HCT116 (cell line): ENCODE data around the gene CDH22. TPM values are rescaled to one million over a fixed set of nuclear protein-coding genes. Genes with fewer than 3 reads are reported as not detected.

Experiments
- ATAC-seq: fragments of 200-7000 bp; cut with Tn5 transposase; 2 replicates; pipeline ENCODE4 v1.9.1; 2020; ENCODE audit warnings: mild to moderate bottlenecking, moderate library complexity
- BruUV-seq: library from RNA; stranded (reverse); fragments of 400-500 nt; replicated peaks from 2 replicates; lab custom pipeline; 2021; lab: Mats Ljungman, UMichigan
- CTCF ChIA-PET: fragments of 300-600 bp; sonication (Branson Sonifier 250); formaldehyde crosslinking; loops from one replicate; lab custom pipeline; 2021; ENCODE audit warnings: antibody characterized with exemption; lab: Charles Lee
- POLR2A ChIA-PET: fragments of 300-600, 350-600 bp; sonication (Branson Sonifier 250); formaldehyde crosslinking; loops from one replicate; lab custom pipeline; 2021; ENCODE audit warnings: antibody characterized with exemption; lab: Charles Lee
- RAD21 ChIA-PET, 2 experiments: fragments of 300-600 bp; sonication (Branson Sonifier 250); formaldehyde crosslinking; loops; one replicate each; lab custom pipeline; 2023; ENCODE audit warnings: low total read pairs in 2 of 2; ENCODE audit not compliant: uncharacterized antibody in 2 of 2, unreplicated experiment in 2 of 2, low non-redundant PET in 1 of 2; lab: Charles Lee
- DNase-seq: peaks from one replicate; pipeline ENCODE4 v3.0.0-alpha.2; 2010; ENCODE audit warnings: low read depth, low spot score
- H2AFZ ChIP-seq: fragments of 200-600 bp; shearing (Covaris generic), sonication (generic); 2 replicates; pipeline ENCODE4 v1.6.1; 2017; ENCODE audit warnings: low read depth, mixed run types, mixed read lengths, antibody characterized with exemption, low read length; ENCODE audit not compliant: poor library complexity, severe bottlenecking
- H3K27ac ChIP-seq: 2 replicates; pipeline ENCODE4 v1.5.1; 2012; ENCODE audit warnings: low read depth, low read length
- H3K27me3 ChIP-seq: fragments of 200-600 bp; sonication (generic); 2 replicates; pipeline ENCODE4 v1.6.1; 2016; ENCODE audit warnings: mixed run types, low read length, mixed read lengths; ENCODE audit not compliant: insufficient read depth
- H3K36me3 ChIP-seq, 2 experiments: fragments of 200-500 bp in 1 of 2; fragments of 200-600 bp in 1 of 2; sonication (Bioruptor generic) in 1 of 2; sonication (generic) in 1 of 2; 2 replicates each; pipeline versions ENCODE4 v1.5.1 to v1.6.1; 2014 to 2016; ENCODE audit warnings: low read length in 2 of 2, inconsistent platforms in 1 of 2, mixed read lengths in 1 of 2, mixed run types in 1 of 2; ENCODE audit not compliant: insufficient read depth in 2 of 2, control insufficient read depth in 1 of 2
- H3K4me1 ChIP-seq, 2 experiments: fragments of 200-600 bp in 1 of 2; sonication (generic) in 1 of 2; 2 replicates each; pipeline versions ENCODE4 v1.5.1 to v1.6.1; 2012 to 2017; ENCODE audit warnings: low read length in 2 of 2, inconsistent platforms in 1 of 2, mild to moderate bottlenecking in 1 of 2, mixed read lengths in 1 of 2, mixed run types in 1 of 2, moderate library complexity in 1 of 2; ENCODE audit not compliant: insufficient read depth in 2 of 2, control insufficient read depth in 1 of 2
- H3K4me2 ChIP-seq: fragments of 200-600 bp; sonication (generic); 2 replicates; pipeline ENCODE4 v1.6.1; 2017; ENCODE audit warnings: mixed run types, low read length, mixed read lengths
- H3K4me3 ChIP-seq, 2 experiments: fragments of 200-600 bp in 1 of 2; sonication (generic) in 1 of 2; replicated peaks in 1 of 2; 2 replicates each; pipeline ENCODE4 v1.5.1; 2011 to 2016; ENCODE audit warnings: low read length in 2 of 2, control low read depth in 1 of 2, low read depth in 1 of 2, mild to moderate bottlenecking in 1 of 2, mixed read lengths in 1 of 2, mixed run types in 1 of 2
- H3K79me2 ChIP-seq: fragments of 200-600 bp; sonication (generic); 2 replicates; pipeline ENCODE4 v1.6.1; 2017; ENCODE audit warnings: mild to moderate bottlenecking, mixed run types, low read length, moderate library complexity, mixed read lengths; ENCODE audit not compliant: insufficient read depth
- H3K9ac ChIP-seq: fragments of 200-600 bp; sonication (generic); 2 replicates; pipeline ENCODE4 v1.6.1; 2016; ENCODE audit warnings: low read length, mixed read lengths
- H3K9me2 ChIP-seq: fragments of 200-600 bp; sonication (generic), shearing (Covaris generic); 2 replicates; pipeline ENCODE4 v1.6.1; 2017; ENCODE audit warnings: mixed run types, mild to moderate bottlenecking, moderate library complexity; ENCODE audit not compliant: insufficient read depth
- H3K9me3 ChIP-seq, 2 experiments: fragments of 200-500 bp in 1 of 2; fragments of 200-600 bp in 1 of 2; sonication (Bioruptor generic) in 1 of 2; sonication (generic) in 1 of 2; 2 replicates each; pipeline ENCODE4 v1.6.1; 2014 to 2017; ENCODE audit warnings: low read length in 2 of 2, mixed read lengths in 2 of 2, inconsistent platforms in 1 of 2, low read depth in 1 of 2, mild to moderate bottlenecking in 1 of 2, mixed run types in 1 of 2, moderate library complexity in 1 of 2; ENCODE audit not compliant: control insufficient read depth in 1 of 2, insufficient read depth in 1 of 2
- H4K20me1 ChIP-seq: fragments of 200-600 bp; sonication (generic), shearing (Covaris generic); 2 replicates; pipeline ENCODE4 v1.6.1; 2017; ENCODE audit warnings: mixed run types, mild to moderate bottlenecking, moderate library complexity; ENCODE audit not compliant: insufficient read depth
- CBX3 ChIP-seq: IDR thresholded peaks from 2 replicates; pipeline ENCODE4 v1.6.1; 2012; ENCODE audit warnings: low read depth
- CEBPB ChIP-seq: IDR thresholded peaks from 2 replicates; pipeline ENCODE4 v1.6.1; 2012; ENCODE audit warnings: low read depth
- EGR1 ChIP-seq: IDR thresholded peaks from 2 replicates; pipeline ENCODE4 v1.6.1; 2012; ENCODE audit warnings: low read depth
- ELF1 ChIP-seq: IDR thresholded peaks from 2 replicates; pipeline ENCODE4 v1.6.1; 2012; ENCODE audit warnings: low read depth, borderline replicate concordance
- EZH2 ChIP-seq: fragments of 200-600 bp; sonication (generic); IDR thresholded peaks from 2 replicates; pipeline ENCODE4 v1.6.1; 2017; ENCODE audit warnings: antibody characterized with exemption, mixed run types
- EZH2phosphoT487 ChIP-seq: fragments of 200-600 bp; IDR thresholded peaks from 2 replicates; pipeline ENCODE4 v1.6.1; 2018; ENCODE audit warnings: antibody characterized with exemption, borderline replicate concordance
- FOSL1 ChIP-seq: IDR thresholded peaks from 2 replicates; pipeline ENCODE4 v1.6.1; 2012; ENCODE audit warnings: low read depth
- JUND ChIP-seq: IDR thresholded peaks from 2 replicates; pipeline ENCODE4 v1.6.1; 2012
- MAX ChIP-seq: IDR thresholded peaks from 2 replicates; pipeline ENCODE4 v1.6.1; 2012
- POLR2AphosphoS5 ChIP-seq: IDR thresholded peaks from 2 replicates; pipeline ENCODE4 v1.6.1; 2011; ENCODE audit warnings: mild to moderate bottlenecking, low read depth, low read length, moderate library complexity
- RAD21 ChIP-seq: IDR thresholded peaks from 2 replicates; pipeline ENCODE4 v1.6.1; 2012; ENCODE audit warnings: low read depth, mild to moderate bottlenecking
- SIN3A ChIP-seq: IDR thresholded peaks from 2 replicates; pipeline ENCODE4 v1.6.1; 2012; ENCODE audit warnings: low read depth
- YY1 ChIP-seq: IDR thresholded peaks from 2 replicates; pipeline ENCODE4 v1.6.1; 2011; ENCODE audit warnings: low read length, low read depth, moderate library complexity, mild to moderate bottlenecking; ENCODE audit not compliant: insufficient replicate concordance; ENCODE audit errors: extremely low read depth
- ZFX ChIP-seq: fragments of 450-650 bp; IDR thresholded peaks from 2 replicates; pipeline ENCODE4 v1.6.1; 2017
- ZNF274 ChIP-seq: fragments of 200-500 bp; sonication (Bioruptor generic); IDR thresholded peaks from 2 replicates; pipeline ENCODE4 v1.6.1; 2014; ENCODE audit warnings: mild to moderate bottlenecking, low read depth, low read length, inconsistent platforms
- intact Hi-C: fragments of 100-400 bp; cut with micrococcal nuclease; formaldehyde crosslinking; loops from 2 replicates; pipeline ENCODE4 v1.10.0; 2022
- total RNA-seq: library from RNA; stranded (reverse); gene quantifications from one replicate; pipeline ENCODE4 v1.2.1, GENCODE V29; 2021; ENCODE audit not compliant: unreplicated experiment
- TF ChIP-seq, protein P1 (sequence below), 3 experiments: fragments of 200-600 bp in 1 of 3; sonication (generic) in 1 of 3; IDR thresholded peaks in 2 of 3; conservative IDR thresholded peaks in 1 of 3; 2 replicates each; pipeline ENCODE4 v1.5.1; 2012 to 2017; ENCODE audit warnings: low read depth in 2 of 3, low read length in 2 of 3, antibody characterized with exemption in 1 of 3, borderline replicate concordance in 1 of 3, control low read depth in 1 of 3, mild to moderate bottlenecking in 1 of 3, mixed read lengths in 1 of 3, mixed run types in 1 of 3, moderate library complexity in 1 of 3; ENCODE audit not compliant: insufficient read depth in 1 of 3
- TF ChIP-seq, protein P2 (sequence below): IDR thresholded peaks from 2 replicates; pipeline ENCODE4 v1.6.1; 2012
- TF ChIP-seq, protein P3 (sequence below): IDR thresholded peaks from 2 replicates; pipeline ENCODE4 v1.6.1; 2011; ENCODE audit warnings: mild to moderate bottlenecking, low read length, moderate library complexity; ENCODE audit not compliant: insufficient replicate concordance; ENCODE audit errors: extremely low read depth

Gene CDH22
- total RNA-seq, 1 experiment from 2014 or later = 1.8 TPM

GRCh38 chr20:46256293-46256692, 52.0 kb downstream of the CDH22 start:
- TF ChIP-seq, protein P1, sequence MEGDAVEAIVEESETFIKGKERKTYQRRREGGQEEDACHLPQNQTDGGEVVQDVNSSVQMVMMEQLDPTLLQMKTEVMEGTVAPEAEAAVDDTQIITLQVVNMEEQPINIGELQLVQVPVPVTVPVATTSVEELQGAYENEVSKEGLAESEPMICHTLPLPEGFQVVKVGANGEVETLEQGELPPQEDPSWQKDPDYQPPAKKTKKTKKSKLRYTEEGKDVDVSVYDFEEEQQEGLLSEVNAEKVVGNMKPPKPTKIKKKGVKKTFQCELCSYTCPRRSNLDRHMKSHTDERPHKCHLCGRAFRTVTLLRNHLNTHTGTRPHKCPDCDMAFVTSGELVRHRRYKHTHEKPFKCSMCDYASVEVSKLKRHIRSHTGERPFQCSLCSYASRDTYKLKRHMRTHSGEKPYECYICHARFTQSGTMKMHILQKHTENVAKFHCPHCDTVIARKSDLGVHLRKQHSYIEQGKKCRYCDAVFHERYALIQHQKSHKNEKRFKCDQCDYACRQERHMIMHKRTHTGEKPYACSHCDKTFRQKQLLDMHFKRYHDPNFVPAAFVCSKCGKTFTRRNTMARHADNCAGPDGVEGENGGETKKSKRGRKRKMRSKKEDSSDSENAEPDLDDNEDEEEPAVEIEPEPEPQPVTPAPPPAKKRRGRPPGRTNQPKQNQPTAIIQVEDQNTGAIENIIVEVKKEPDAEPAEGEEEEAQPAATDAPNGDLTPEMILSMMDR (IDR thresholded peaks at IDR 0.05 in 2 of 3, conservative IDR thresholded peaks at IDR 0.05 in 1 of 3; ENCODE audit: borderline replicate concordance in 1 of 3, insufficient read depth in 1 of 3, low read depth in 2 of 3, low read length in 2 of 3) = no peak
- TF ChIP-seq CBX3 (no peak), EZH2phosphoT487 (no peak), RAD21 (no peak), EGR1 (no peak), CEBPB (no peak), MAX (no peak), EZH2 (no peak), POLR2AphosphoS5 (no peak), FOSL1 (no peak), SIN3A (no peak), ZNF274 (no peak), JUND (no peak), ZFX (no peak), YY1 (no peak), ELF1 (no peak)
- TF ChIP-seq, protein P2, sequence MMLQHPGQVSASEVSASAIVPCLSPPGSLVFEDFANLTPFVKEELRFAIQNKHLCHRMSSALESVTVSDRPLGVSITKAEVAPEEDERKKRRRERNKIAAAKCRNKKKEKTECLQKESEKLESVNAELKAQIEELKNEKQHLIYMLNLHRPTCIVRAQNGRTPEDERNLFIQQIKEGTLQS = no peak
- TF ChIP-seq, protein P3, sequence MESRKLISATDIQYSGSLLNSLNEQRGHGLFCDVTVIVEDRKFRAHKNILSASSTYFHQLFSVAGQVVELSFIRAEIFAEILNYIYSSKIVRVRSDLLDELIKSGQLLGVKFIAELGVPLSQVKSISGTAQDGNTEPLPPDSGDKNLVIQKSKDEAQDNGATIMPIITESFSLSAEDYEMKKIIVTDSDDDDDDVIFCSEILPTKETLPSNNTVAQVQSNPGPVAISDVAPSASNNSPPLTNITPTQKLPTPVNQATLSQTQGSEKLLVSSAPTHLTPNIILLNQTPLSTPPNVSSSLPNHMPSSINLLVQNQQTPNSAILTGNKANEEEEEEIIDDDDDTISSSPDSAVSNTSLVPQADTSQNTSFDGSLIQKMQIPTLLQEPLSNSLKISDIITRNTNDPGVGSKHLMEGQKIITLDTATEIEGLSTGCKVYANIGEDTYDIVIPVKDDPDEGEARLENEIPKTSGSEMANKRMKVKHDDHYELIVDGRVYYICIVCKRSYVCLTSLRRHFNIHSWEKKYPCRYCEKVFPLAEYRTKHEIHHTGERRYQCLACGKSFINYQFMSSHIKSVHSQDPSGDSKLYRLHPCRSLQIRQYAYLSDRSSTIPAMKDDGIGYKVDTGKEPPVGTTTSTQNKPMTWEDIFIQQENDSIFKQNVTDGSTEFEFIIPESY = no peak
- no peaks in the 10 kb centered on the region for H3K27me3 ChIP-seq

More at GRCh38 chr20:46256293-46256692, 52.0 kb downstream of the CDH22 start:
- Histone ChIP-seq H3K9me2 (no peaks in the 10 kb centered on the region), H3K4me1 (peaks cover 22 to 25% of the 10 kb centered on the region in 2 experiments), H3K4me2 (no peak overlapping the region; the same call in 1 of the 2 replicates), H4K20me1 (no peaks in the 10 kb centered on the region), H3K79me2 (no peaks in the 10 kb centered on the region), H2AFZ (no peak overlapping the region), H3K9ac (no peak overlapping the region), H3K9me3 (no peaks in the 10 kb centered on the region), H3K36me3 (no peaks in the 10 kb centered on the region), H3K4me3 (no peak overlapping the region), H3K27ac (no peak overlapping the region)
- ATAC-seq (no peak), DNase-seq (no peak)
- no TSS peak for BruUV-seq
- ChIA-PET POLR2A (no interaction called here), CTCF (interaction anchor here (0.6 kb wide), 1 partner anchor 27 kb away, joined by 3 read pairs; no protein-coding TSS in a partner anchor), RAD21 (no interaction called here)
- intact Hi-C loops = no loop called here
